ENCODE measurements around the gene ADCY2. TPM values are rescaled to one million over a fixed set of nuclear protein-coding genes. Genes with fewer than 3 reads are reported as not detected.

ADCY2 gene
- total RNA-seq, 4 donors from 2014 or later: 0.19 to 2.7 (median 0.59) TPM; not detected in 1

DNA sequence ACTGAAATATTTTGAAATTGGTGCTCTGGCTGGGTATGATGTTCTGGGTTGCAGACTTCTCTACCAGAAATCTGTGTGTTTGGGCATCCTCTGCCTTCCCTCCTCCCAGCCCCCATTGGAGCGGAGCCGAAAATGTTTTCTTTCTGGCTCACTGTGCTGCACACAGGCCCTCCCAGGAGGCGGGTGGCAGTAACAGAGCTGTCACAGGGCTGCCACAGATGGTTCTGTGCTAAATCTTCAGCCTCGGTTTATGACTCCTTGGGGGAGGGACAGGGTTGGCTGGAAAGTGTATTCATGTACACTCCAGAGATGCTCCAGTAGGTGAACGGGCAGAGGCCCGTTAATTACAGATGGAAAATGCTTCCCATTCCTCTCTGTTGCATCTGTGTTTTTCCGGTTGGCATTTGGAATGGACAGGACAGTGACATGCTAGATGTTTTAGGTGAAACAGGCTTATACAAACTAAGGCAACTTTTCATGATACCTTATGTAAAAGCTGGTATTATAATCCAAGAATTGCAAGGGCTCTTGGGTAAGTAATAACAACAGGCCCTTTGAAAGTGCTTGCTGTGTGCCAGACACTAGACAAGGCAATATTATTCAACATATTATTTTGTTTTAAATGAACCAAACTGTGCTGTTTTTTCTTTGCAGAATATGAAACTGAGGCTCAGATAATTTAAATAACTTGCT lies 180.2 kb downstream of the ADCY2 start:
- DNase-seq: no peak
- H3K4me3 ChIP-seq: no peak overlapping the region
- no peaks in the 10 kb centered on the region for H3K27me3 ChIP-seq
- no peaks in the 10 kb centered on the region for H3K4me1 ChIP-seq
- TF ChIP-seq, protein P1, sequence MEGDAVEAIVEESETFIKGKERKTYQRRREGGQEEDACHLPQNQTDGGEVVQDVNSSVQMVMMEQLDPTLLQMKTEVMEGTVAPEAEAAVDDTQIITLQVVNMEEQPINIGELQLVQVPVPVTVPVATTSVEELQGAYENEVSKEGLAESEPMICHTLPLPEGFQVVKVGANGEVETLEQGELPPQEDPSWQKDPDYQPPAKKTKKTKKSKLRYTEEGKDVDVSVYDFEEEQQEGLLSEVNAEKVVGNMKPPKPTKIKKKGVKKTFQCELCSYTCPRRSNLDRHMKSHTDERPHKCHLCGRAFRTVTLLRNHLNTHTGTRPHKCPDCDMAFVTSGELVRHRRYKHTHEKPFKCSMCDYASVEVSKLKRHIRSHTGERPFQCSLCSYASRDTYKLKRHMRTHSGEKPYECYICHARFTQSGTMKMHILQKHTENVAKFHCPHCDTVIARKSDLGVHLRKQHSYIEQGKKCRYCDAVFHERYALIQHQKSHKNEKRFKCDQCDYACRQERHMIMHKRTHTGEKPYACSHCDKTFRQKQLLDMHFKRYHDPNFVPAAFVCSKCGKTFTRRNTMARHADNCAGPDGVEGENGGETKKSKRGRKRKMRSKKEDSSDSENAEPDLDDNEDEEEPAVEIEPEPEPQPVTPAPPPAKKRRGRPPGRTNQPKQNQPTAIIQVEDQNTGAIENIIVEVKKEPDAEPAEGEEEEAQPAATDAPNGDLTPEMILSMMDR (IDR thresholded peaks at IDR 0.05): no peak
- no peak for TF ChIP-seq POLR2A (IDR thresholded peaks at IDR 0.05)
- WGBS, 2 donors: 50 to 55% methylated on average over 6 to 7 of the region's 7 CpGs
- intact Hi-C loops (cut with DNase I): no loop called here
- H3K9me3 ChIP-seq: no peaks in the 10 kb centered on the region
- no peaks in the 10 kb centered on the region for H3K36me3 ChIP-seq
- no peak overlapping the region for H3K27ac ChIP-seq

DNA sequence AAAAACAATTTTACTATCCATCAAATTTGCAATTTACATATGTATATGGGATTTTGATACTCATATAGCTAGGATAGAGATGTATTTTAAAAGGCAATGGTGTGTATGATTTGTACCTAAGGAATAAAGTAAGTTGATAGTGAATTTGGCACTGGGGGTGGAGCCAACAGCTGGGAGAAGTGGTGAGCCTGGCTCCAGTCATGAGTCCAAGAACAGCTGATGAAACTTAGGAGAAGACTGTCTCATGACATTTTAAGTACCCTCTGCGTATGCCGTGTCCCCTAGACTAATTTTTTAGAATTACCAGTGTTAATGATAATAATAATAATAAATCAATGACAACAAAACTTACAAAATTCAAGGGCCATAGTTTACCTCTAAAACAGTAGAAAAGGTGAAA lies 181.4 kb downstream of the ADCY2 start:
- intact Hi-C loops (cut with DNase I): no loop called here
- H3K27me3 ChIP-seq: no peaks in the 10 kb centered on the region
- H3K4me3 ChIP-seq: no peak overlapping the region
- no peaks in the 10 kb centered on the region for H3K4me1 ChIP-seq
- DNase-seq: no peak
- no peak for TF ChIP-seq POLR2A (IDR thresholded peaks at IDR 0.05)
- TF ChIP-seq, protein P1 (IDR thresholded peaks at IDR 0.05): no peak
- no peaks in the 10 kb centered on the region for H3K9me3 ChIP-seq
- no peak overlapping the region for H3K27ac ChIP-seq
- H3K36me3 ChIP-seq: no peaks in the 10 kb centered on the region
- WGBS, 2 donors: 82 to 88% methylated on average over 2 of the region's 2 CpGs

- Histone ChIP-seq H3K4me1 (no peaks in the 10 kb centered on the region), H3K36me3 (no peaks in the 10 kb centered on the region), H3K9me3 (no peaks in the 10 kb centered on the region), H3K4me3 (no peak overlapping the region), H3K27ac (no peak overlapping the region), H3K27me3 (no peaks in the 10 kb centered on the region)
- WGBS, 2 donors: 17 to 29% methylated on average over 1 of the region's 1 CpG
- intact Hi-C loops (cut with DNase I): no loop called here
- TF ChIP-seq, protein P1 (IDR thresholded peaks at IDR 0.05): no peak
- TF ChIP-seq POLR2A (IDR thresholded peaks at IDR 0.05): no peak
- no peak for DNase-seq
These were observed 182.1 kb downstream of the ADCY2 start for GRCh38 chr5:7578071-7578470.

DNA sequence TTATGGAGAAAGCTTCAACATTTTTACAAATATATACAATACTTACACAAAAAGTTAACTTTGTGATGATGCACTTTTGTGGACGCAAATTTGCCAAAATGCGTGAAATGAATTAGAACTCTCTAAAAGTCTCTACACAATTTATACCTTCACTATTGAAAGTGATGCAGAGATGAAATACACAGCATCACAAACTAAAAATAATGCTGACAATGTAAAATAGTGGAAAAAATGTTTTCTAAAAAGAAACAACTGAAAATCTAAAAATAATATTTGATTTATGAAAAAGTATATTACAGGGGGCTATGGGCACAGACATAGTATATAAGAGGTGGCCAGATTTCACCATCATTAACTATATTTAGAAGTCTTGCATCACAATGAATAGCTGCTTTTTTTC lies 188.8 kb downstream of the ADCY2 start:
- intact Hi-C loops (cut with DNase I): no loop called here
- 89 to 93% methylated on average over 2 of the region's 2 CpGs for WGBS, 2 donors
- no peaks in the 10 kb centered on the region for H3K4me1 ChIP-seq
- no peak overlapping the region for H3K27ac ChIP-seq
- TF ChIP-seq, protein P1 (IDR thresholded peaks at IDR 0.05): no peak
- no peak for TF ChIP-seq POLR2A (IDR thresholded peaks at IDR 0.05)
- H3K36me3 ChIP-seq: no peaks in the 10 kb centered on the region
- no peaks in the 10 kb centered on the region for H3K9me3 ChIP-seq
- DNase-seq: no peak
- H3K27me3 ChIP-seq: no peaks in the 10 kb centered on the region
- no peak overlapping the region for H3K4me3 ChIP-seq

- no peak for DNase-seq
- TF ChIP-seq, protein P1 (IDR thresholded peaks at IDR 0.05): no peak
- TF ChIP-seq POLR2A (IDR thresholded peaks at IDR 0.05): no peak
- Histone ChIP-seq H3K4me3 (no peak overlapping the region), H3K9me3 (no peaks in the 10 kb centered on the region), H3K27me3 (no peaks in the 10 kb centered on the region), H3K36me3 (no peaks in the 10 kb centered on the region), H3K4me1 (no peaks in the 10 kb centered on the region), H3K27ac (no peak overlapping the region)
- intact Hi-C loops (cut with DNase I): no loop called here
- 89 to 98% methylated on average over 3 of the region's 3 CpGs for WGBS, 2 donors
These were observed 189.9 kb downstream of the ADCY2 start for GRCh38 chr5:7585807-7586206.

Data from esophagus squamous epithelium (tissue), 5 donors.